Measurements from ENCODE around the gene DGKE.

DGKE gene

DNA sequence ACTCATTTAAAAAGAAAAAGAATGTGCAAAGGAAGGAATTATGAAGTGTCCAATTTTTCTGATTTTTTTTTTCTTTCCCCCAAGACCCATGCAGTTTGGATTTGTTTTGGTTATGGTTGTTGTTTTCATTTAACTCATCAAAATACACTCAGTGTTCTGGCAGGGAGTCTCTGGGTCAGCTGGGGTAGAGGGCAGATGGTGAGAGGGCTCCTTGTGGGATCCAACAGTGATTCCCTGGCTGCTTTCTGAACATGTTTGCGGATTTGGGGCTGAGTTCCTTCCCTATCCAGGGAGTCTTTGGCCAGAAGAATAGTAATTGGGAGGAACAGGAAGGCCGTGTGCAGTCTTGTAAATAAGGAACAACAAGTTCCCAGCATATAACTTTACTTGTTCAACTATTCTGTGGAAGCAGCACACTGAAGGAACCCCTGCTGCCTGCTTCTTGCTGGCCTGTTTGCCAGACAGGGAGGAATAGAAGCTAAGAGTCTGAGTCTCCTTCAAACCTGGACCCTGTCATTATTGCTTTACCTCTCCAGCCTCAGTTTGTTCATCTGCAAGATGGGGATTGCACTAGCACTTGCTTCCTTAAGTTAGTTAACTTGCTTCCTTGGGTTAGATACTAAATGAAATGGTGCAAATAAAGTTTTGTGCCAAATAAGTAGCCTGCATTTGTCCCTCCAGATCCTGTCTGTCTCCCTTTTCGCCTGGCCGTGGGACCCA is 32.3 kb upstream of the DGKE start:
- DNase-seq, result no peak
- Histone ChIP-seq H3K36me3 (ENCODE audit: control insufficient read depth, insufficient read depth, low read length) (no peaks in the 10 kb centered on the region), H3K4me1 (ENCODE audit: control insufficient read depth, insufficient read depth, low read length, poor library complexity, severe bottlenecking) (no peaks in the 10 kb centered on the region), H3K4me3 (ENCODE audit: insufficient read depth, low read depth, low read length, poor library complexity, severe bottlenecking) (no peak overlapping the region), H3K27ac (ENCODE audit: insufficient read depth, low read length, poor library complexity, severe bottlenecking) (no peak overlapping the region), H3K9me3 (ENCODE audit: control insufficient read depth, low read length) (no peaks in the 10 kb centered on the region), H3K27me3 (replicated peaks; ENCODE audit: control insufficient read depth, insufficient read depth, low read length, poor library complexity, severe bottlenecking) (no peaks in the 10 kb centered on the region)

DNA sequence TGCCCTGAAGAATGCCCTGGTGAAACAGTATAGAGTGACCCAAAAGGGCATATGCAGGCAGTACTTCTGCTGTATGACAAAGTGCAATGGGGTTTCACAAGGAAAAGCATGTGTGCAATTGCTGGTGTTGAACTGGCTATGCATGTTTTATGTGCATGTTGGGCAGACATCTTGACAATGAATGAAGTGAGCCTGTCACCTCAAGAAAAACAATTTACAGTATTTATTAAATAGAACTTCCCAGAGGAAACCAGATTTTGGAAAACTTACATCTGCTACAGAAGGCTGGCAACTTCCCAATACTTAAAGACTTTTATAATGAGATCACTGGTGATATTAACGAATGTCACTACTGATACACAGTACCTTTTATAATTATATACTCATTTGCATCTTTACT is 30.9 kb upstream of the DGKE start:
- DNase-seq, result no peak
- H3K4me3 ChIP-seq (ENCODE audit: insufficient read depth, low read depth, low read length, poor library complexity, severe bottlenecking), result no peak overlapping the region
- no peaks in the 10 kb centered on the region for H3K27me3 ChIP-seq (replicated peaks; ENCODE audit: control insufficient read depth, insufficient read depth, low read length, poor library complexity, severe bottlenecking)
- H3K27ac ChIP-seq (ENCODE audit: insufficient read depth, low read length, poor library complexity, severe bottlenecking), result no peak overlapping the region
- no peaks in the 10 kb centered on the region for H3K9me3 ChIP-seq (ENCODE audit: control insufficient read depth, low read length)
- no peaks in the 10 kb centered on the region for H3K4me1 ChIP-seq (ENCODE audit: control insufficient read depth, insufficient read depth, low read length, poor library complexity, severe bottlenecking)
- H3K36me3 ChIP-seq (ENCODE audit: control insufficient read depth, insufficient read depth, low read length), result no peaks in the 10 kb centered on the region

DNA sequence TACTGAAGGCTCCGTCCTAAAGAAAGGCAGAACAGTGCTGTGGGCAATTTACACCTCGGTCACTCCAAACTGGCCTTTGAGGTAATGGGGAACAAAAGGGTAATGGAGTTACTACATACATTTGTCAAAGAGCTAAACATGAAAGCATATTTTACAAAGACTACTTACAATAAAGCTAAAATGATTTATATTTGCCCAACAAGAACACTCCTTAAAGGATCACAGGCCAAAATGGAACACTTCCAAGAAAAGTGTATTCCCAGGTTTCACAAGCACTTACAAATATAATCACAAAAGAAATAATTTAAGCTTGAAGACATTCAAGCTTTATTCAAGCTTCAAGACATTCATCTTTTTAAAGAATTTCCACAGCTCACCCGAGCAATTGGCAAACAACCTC is 29.5 kb upstream of the DGKE start:
- Histone ChIP-seq H3K4me3 (ENCODE audit: insufficient read depth, low read depth, low read length, poor library complexity, severe bottlenecking) (no peak overlapping the region), H3K4me1 (ENCODE audit: control insufficient read depth, insufficient read depth, low read length, poor library complexity, severe bottlenecking) (no peaks in the 10 kb centered on the region), H3K27me3 (replicated peaks; ENCODE audit: control insufficient read depth, insufficient read depth, low read length, poor library complexity, severe bottlenecking) (no peaks in the 10 kb centered on the region), H3K27ac (ENCODE audit: insufficient read depth, low read length, poor library complexity, severe bottlenecking) (no peak overlapping the region), H3K36me3 (ENCODE audit: control insufficient read depth, insufficient read depth, low read length) (no peaks in the 10 kb centered on the region), H3K9me3 (ENCODE audit: control insufficient read depth, low read length) (no peaks in the 10 kb centered on the region)
- DNase-seq, result no peak

DNA sequence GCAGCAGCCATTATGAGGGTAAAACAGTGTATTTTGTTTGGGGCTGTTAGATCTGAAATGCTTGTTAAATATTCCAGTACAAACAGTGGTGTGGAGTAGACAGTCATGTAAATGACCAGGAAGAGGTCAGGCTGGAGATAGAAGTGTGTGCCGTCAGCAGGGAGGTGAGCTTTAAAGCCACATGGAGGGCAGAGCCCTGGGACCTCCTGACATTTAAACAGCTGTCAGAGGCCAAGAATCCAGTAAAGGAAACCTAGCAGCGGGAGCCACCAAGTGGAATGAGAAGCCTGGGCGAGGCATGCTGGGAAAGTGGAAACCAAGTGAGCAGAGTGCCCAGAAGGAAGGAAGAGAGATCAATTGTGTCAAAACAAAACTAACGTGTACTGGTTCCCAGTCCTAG is 27.0 kb upstream of the DGKE start:
- Histone ChIP-seq H3K27ac (ENCODE audit: insufficient read depth, low read length, poor library complexity, severe bottlenecking) (no peak overlapping the region), H3K4me3 (ENCODE audit: insufficient read depth, low read depth, low read length, poor library complexity, severe bottlenecking) (no peak overlapping the region), H3K36me3 (ENCODE audit: control insufficient read depth, insufficient read depth, low read length) (no peaks in the 10 kb centered on the region), H3K9me3 (ENCODE audit: control insufficient read depth, low read length) (no peaks in the 10 kb centered on the region), H3K27me3 (replicated peaks; ENCODE audit: control insufficient read depth, insufficient read depth, low read length, poor library complexity, severe bottlenecking) (no peaks in the 10 kb centered on the region), H3K4me1 (ENCODE audit: control insufficient read depth, insufficient read depth, low read length, poor library complexity, severe bottlenecking) (no peaks in the 10 kb centered on the region)
- no peak for DNase-seq

DNA sequence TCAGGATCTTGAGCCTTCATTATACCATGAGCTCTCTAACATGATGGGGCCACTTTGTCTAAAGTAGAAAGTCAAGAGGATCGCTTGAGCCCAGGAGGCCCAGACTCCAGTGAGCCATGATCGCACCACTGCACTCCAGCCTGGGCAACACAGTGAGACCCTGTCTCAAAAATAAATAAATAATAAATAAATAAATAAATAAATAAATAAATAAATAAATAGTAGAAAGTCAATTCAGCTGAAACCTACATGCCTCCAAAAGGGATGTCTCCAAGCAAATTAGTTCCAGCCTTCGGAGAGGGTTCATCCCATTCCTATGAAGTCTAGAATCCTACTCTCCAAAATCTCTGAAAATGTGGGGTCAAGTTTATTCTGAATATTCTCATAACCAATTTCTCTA is 26.2 kb upstream of the DGKE start:
- DNase-seq, result no peak
- no peaks in the 10 kb centered on the region for H3K36me3 ChIP-seq (ENCODE audit: control insufficient read depth, insufficient read depth, low read length)
- H3K9me3 ChIP-seq (ENCODE audit: control insufficient read depth, low read length), result no peaks in the 10 kb centered on the region
- H3K4me1 ChIP-seq (ENCODE audit: control insufficient read depth, insufficient read depth, low read length, poor library complexity, severe bottlenecking), result no peaks in the 10 kb centered on the region
- no peaks in the 10 kb centered on the region for H3K27me3 ChIP-seq (replicated peaks; ENCODE audit: control insufficient read depth, insufficient read depth, low read length, poor library complexity, severe bottlenecking)
- H3K27ac ChIP-seq (ENCODE audit: insufficient read depth, low read length, poor library complexity, severe bottlenecking), result no peak overlapping the region
- no peak overlapping the region for H3K4me3 ChIP-seq (ENCODE audit: insufficient read depth, low read depth, low read length, poor library complexity, severe bottlenecking)

DNA sequence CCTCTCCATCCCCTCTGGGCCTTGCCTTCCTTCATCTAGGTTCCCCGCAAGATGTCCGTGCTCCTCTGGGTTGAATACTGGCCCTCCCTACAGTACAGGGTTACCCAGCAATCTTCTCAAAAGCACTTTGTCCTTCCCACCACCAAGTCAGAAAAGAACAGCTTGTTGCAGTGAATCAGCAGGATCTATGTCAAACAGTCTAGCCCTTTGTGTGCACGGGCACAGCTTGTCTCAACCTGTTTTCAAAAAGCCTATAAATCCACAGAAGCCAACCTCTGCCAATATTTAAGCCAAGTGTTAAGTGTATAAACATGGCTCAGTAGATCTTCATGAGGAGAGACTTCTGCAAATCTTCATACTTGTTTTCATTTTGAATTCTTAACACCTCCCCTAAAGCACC is 25.4 kb upstream of the DGKE start:
- no peaks in the 10 kb centered on the region for H3K27me3 ChIP-seq (replicated peaks; ENCODE audit: control insufficient read depth, insufficient read depth, low read length, poor library complexity, severe bottlenecking)
- no peak overlapping the region for H3K27ac ChIP-seq (ENCODE audit: insufficient read depth, low read length, poor library complexity, severe bottlenecking)
- H3K4me3 ChIP-seq (ENCODE audit: insufficient read depth, low read depth, low read length, poor library complexity, severe bottlenecking), result no peak overlapping the region
- no peaks in the 10 kb centered on the region for H3K4me1 ChIP-seq (ENCODE audit: control insufficient read depth, insufficient read depth, low read length, poor library complexity, severe bottlenecking)
- no peak for DNase-seq
- H3K36me3 ChIP-seq (ENCODE audit: control insufficient read depth, insufficient read depth, low read length), result no peaks in the 10 kb centered on the region
- H3K9me3 ChIP-seq (ENCODE audit: control insufficient read depth, low read length), result no peaks in the 10 kb centered on the region

DNA sequence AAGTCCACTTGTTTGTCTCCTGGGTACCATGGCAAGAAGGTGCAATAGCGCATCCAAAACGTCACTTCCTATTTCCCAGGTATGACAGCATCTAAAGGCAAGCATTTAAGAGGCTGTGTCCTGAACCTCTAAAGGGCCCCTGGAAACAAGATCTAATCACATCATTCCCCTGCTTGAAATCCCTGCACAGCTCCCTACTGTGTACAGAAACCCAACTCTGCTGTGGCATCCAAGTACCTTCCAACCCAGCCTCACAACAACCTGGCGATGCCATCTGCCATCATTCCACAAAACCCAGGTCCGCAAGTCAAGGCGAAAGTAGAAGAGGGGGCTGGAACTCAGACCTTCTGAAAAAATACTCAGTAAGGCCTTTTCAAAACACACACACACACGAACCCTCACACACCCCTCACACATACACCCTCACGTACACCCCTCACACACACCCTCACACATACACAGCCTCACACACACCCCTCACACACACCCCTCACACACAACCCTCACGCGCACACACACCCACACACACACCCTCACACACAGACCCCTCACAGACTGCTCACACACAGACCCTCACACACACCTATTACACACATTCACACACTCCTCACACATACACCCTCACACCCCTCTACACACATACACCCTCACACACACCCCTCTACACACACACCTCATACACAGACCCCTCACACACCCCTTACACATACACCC is 24.7 kb upstream of the DGKE start:
- H3K9me3 ChIP-seq (ENCODE audit: control insufficient read depth, low read length), result no peaks in the 10 kb centered on the region
- no peak overlapping the region for H3K4me3 ChIP-seq (ENCODE audit: insufficient read depth, low read depth, low read length, poor library complexity, severe bottlenecking)
- H3K27me3 ChIP-seq (replicated peaks; ENCODE audit: control insufficient read depth, insufficient read depth, low read length, poor library complexity, severe bottlenecking), result no peaks in the 10 kb centered on the region
- no peak for DNase-seq
- no peaks in the 10 kb centered on the region for H3K4me1 ChIP-seq (ENCODE audit: control insufficient read depth, insufficient read depth, low read length, poor library complexity, severe bottlenecking)
- H3K27ac ChIP-seq (ENCODE audit: insufficient read depth, low read length, poor library complexity, severe bottlenecking), result no peak overlapping the region
- H3K36me3 ChIP-seq (ENCODE audit: control insufficient read depth, insufficient read depth, low read length), result no peaks in the 10 kb centered on the region

DNA sequence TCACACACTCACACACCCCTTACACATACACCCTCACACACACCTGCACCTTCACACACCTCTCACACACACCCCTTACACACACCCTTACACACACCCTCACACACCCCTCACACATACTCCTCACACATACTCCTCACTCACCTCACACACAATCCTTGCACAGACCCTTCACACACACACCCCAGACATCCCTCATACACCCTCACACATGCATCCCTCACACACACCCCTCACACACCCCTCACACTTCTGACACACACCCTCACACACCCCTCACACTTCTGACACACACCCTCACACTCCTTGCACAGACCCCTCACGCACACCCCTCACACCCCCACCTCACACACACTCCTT is 24.2 kb upstream of the DGKE start:
- no peaks in the 10 kb centered on the region for H3K27me3 ChIP-seq (replicated peaks; ENCODE audit: control insufficient read depth, insufficient read depth, low read length, poor library complexity, severe bottlenecking)
- H3K27ac ChIP-seq (ENCODE audit: insufficient read depth, low read length, poor library complexity, severe bottlenecking), result no peak overlapping the region
- H3K4me3 ChIP-seq (ENCODE audit: insufficient read depth, low read depth, low read length, poor library complexity, severe bottlenecking), result no peak overlapping the region
- H3K9me3 ChIP-seq (ENCODE audit: control insufficient read depth, low read length), result no peaks in the 10 kb centered on the region
- DNase-seq, result no peak
- no peaks in the 10 kb centered on the region for H3K36me3 ChIP-seq (ENCODE audit: control insufficient read depth, insufficient read depth, low read length)
- H3K4me1 ChIP-seq (ENCODE audit: control insufficient read depth, insufficient read depth, low read length, poor library complexity, severe bottlenecking), result no peaks in the 10 kb centered on the region

DNA sequence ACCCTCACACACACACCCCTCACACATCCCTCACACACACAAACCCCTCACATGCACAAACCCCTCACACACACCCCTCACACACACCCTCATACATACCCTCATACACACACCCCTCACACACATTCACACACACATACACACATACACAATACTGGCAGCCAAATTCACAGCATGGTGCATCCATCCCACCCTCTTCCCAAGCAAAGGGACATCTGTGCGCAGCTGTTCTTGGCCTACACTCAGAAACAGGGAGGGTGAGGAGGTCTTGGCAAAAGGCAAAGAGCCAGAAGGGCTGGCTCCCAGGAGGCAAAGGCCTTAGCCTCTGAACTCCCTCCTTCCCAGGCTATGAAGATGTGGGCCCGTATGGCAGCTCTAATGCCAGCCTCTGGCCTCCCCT is 23.6 kb upstream of the DGKE start:
- no peaks in the 10 kb centered on the region for H3K27me3 ChIP-seq (replicated peaks; ENCODE audit: control insufficient read depth, insufficient read depth, low read length, poor library complexity, severe bottlenecking)
- DNase-seq, result no peak
- H3K4me3 ChIP-seq (ENCODE audit: insufficient read depth, low read depth, low read length, poor library complexity, severe bottlenecking), result no peak overlapping the region
- no peaks in the 10 kb centered on the region for H3K36me3 ChIP-seq (ENCODE audit: control insufficient read depth, insufficient read depth, low read length)
- no peak overlapping the region for H3K27ac ChIP-seq (ENCODE audit: insufficient read depth, low read length, poor library complexity, severe bottlenecking)
- no peaks in the 10 kb centered on the region for H3K4me1 ChIP-seq (ENCODE audit: control insufficient read depth, insufficient read depth, low read length, poor library complexity, severe bottlenecking)
- no peaks in the 10 kb centered on the region for H3K9me3 ChIP-seq (ENCODE audit: control insufficient read depth, low read length)

DNA sequence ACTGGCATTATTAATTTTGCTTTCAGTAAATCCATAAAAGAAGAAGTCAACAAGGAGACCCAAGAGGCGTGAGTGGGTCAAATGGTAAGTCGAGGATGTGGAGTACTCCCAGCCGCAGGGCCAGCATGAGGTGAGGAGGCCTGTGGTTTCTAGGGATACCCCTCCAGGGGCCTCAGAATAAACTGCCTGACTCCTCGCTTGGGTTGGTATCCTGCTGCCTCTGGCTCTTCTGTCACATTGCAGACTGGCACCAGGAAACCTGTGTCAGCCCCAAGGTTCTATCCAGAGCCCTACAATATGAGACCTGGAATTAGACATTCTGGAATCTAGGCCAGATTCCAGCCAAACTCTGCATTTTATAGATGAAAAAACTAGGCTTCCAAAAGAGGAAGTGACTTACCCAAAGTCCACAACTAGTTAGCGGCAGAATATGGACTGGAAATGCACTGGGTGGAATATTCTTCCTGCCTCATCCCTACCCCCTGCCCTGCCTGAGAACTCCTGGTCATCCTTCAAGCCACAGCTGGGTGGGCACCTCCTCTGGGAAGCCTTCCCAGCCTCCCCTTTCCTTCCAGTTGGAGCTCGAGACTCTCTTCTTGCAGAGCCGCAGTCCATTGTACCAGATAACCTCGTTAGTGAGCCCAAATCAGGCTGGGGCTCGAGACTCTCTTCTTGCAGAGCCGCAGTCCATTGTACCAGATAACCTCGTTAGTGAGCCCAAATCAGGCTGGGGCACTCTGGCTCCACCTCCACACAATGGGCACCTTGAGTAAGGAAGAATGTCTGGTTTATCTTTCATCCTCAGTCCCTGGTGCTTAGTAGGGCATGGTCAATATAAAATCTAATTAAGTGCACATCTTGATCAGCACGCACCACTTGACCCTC is 22.8 kb upstream of the DGKE start:
- no peaks in the 10 kb centered on the region for H3K36me3 ChIP-seq (ENCODE audit: control insufficient read depth, insufficient read depth, low read length)
- DNase-seq, result no peak
- no peak overlapping the region for H3K27ac ChIP-seq (ENCODE audit: insufficient read depth, low read length, poor library complexity, severe bottlenecking)
- no peaks in the 10 kb centered on the region for H3K9me3 ChIP-seq (ENCODE audit: control insufficient read depth, low read length)
- no peaks in the 10 kb centered on the region for H3K4me1 ChIP-seq (ENCODE audit: control insufficient read depth, insufficient read depth, low read length, poor library complexity, severe bottlenecking)
- H3K27me3 ChIP-seq (replicated peaks; ENCODE audit: control insufficient read depth, insufficient read depth, low read length, poor library complexity, severe bottlenecking), result no peaks in the 10 kb centered on the region
- no peak overlapping the region for H3K4me3 ChIP-seq (ENCODE audit: insufficient read depth, low read depth, low read length, poor library complexity, severe bottlenecking)

Data from effector memory CD4-positive, alpha-beta T cell (primary cell).